Uterus (tissue), 2 donors: ENCODE data around the gene HSPA12A.

Experiments
- CTCF ChIP-seq, 4 experiments: fragments of 200-600 bp in 2 of 4; fragments of 450-650 bp in 2 of 4; sonication (generic) in 2 of 4; IDR thresholded peaks; one replicate each; pipeline ENCODE4 v1.5.1; 2016 to 2019; ENCODE audit warnings: antibody characterized with exemption in 4 of 4, mild to moderate bottlenecking in 2 of 4, moderate library complexity in 1 of 4
- POLR2A ChIP-seq, 2 donors: fragments of 450-650 bp; IDR thresholded peaks; one replicate each; pipeline ENCODE4 v1.6.1; 2016; ENCODE audit warnings: antibody characterized with exemption in 2 of 2, mild to moderate bottlenecking in 1 of 2, moderate library complexity in 1 of 2

- TF ChIP-seq POLR2A (IDR thresholded peaks at IDR 0.05) (no peak), CTCF (IDR thresholded peaks at IDR 0.05) (no peak)
These were observed 76.7 kb downstream of the HSPA12A start for GRCh38 chr10:116665541-116666125.
